ENCODE data around the gene NHS.

NHS gene

DNA sequence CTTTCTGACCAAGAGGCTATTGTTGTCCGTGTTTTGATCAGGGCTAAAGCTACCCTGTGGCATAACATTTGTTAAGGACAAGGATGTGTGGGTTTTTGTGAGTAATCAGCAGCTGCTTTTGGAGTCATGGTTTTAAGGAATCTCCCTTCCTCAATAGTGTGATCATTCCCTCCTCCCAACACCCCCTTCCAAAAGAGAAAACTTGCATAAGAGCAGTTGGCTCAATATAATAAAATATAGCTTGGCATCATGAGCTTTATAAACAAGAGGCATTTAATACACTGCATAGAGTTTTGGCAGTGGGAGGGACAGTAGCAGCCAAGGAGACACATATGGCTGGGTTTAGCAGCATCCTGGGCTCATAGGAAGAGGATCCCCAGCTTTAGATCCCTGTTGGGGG, 84.7 kb downstream of the NHS start:
- in situ Hi-C loops (cut with HindIII; ENCODE audit: low pct_ligation_motif_present, low sequenced_read_pairs): no loop called here

DNA sequence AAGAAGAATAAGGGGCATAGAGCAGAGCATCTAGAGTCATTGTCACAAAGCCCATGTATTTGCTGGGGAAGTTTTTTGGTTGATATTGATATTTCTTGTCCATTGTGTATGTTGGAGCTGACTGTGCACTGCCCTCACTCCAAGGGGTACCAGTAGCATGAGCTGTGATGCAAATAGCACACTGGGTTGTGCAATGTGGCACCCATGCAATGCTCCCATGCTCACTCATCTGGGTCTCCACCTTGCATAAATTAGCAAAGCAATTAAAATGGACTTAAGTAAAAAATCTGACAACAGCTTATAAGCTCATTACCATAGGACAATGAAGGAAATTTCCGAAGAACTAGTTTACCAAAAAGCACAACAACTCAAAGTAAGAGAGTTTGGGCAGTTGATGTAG, 87.9 kb downstream of the NHS start:
- in situ Hi-C loops (cut with HindIII; ENCODE audit: low pct_ligation_motif_present, low sequenced_read_pairs): no loop called here
- DNase-seq: no peak
- Histone ChIP-seq H3K4me3 (ENCODE audit: low read depth, low read length) (no peak overlapping the region), H3K27ac (no peak overlapping the region), H3K36me3 (replicated peaks) (no peaks in the 10 kb centered on the region), H3K27me3 (replicated peaks) (no peaks in the 10 kb centered on the region)
- TF ChIP-seq, protein P1, sequence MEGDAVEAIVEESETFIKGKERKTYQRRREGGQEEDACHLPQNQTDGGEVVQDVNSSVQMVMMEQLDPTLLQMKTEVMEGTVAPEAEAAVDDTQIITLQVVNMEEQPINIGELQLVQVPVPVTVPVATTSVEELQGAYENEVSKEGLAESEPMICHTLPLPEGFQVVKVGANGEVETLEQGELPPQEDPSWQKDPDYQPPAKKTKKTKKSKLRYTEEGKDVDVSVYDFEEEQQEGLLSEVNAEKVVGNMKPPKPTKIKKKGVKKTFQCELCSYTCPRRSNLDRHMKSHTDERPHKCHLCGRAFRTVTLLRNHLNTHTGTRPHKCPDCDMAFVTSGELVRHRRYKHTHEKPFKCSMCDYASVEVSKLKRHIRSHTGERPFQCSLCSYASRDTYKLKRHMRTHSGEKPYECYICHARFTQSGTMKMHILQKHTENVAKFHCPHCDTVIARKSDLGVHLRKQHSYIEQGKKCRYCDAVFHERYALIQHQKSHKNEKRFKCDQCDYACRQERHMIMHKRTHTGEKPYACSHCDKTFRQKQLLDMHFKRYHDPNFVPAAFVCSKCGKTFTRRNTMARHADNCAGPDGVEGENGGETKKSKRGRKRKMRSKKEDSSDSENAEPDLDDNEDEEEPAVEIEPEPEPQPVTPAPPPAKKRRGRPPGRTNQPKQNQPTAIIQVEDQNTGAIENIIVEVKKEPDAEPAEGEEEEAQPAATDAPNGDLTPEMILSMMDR (IDR thresholded peaks at IDR 0.05; ENCODE audit: low read depth, low read length, missing control alignments): no peak

More for the DNA sequence above, 84.7 kb downstream of the NHS start:
- no peaks in the 10 kb centered on the region for H3K36me3 ChIP-seq (replicated peaks)
- no peaks in the 10 kb centered on the region for H3K27me3 ChIP-seq (replicated peaks)
- H3K27ac ChIP-seq: peak overlapping the region; percentile 21
- TF ChIP-seq, protein P1 (IDR thresholded peaks at IDR 0.05; ENCODE audit: low read depth, low read length, missing control alignments): no peak
- peak; percentile 27 for DNase-seq
- no peak overlapping the region for H3K4me3 ChIP-seq (ENCODE audit: low read depth, low read length)

DNA sequence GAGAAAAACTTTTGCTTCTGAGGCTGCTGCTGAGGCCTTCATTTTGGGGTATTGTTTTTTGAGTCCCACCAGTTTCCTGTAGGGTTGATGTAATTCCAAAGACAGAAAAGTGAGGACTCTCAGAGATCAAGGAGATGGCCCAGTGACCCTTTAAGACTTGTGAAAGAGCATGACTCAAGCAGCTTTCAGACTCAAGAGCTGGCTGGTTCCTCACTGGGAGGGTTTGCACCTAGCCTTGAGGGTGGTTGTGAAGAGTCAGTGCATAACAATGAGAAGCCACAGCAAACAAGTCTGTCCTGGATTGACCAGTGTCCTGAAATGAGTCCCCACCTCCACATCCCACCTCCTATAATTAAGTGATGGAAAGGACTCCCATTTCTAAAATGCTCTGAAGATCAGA, 89.2 kb downstream of the NHS start:
- in situ Hi-C loops (cut with HindIII; ENCODE audit: low pct_ligation_motif_present, low sequenced_read_pairs): no loop called here
- no peaks in the 10 kb centered on the region for H3K36me3 ChIP-seq (replicated peaks)
- no peak overlapping the region for H3K27ac ChIP-seq
- no peak overlapping the region for H3K4me3 ChIP-seq (ENCODE audit: low read depth, low read length)
- peak; percentile 46 for DNase-seq
- TF ChIP-seq, protein P1 (IDR thresholded peaks at IDR 0.05; ENCODE audit: low read depth, low read length, missing control alignments): no peak
- no peaks in the 10 kb centered on the region for H3K27me3 ChIP-seq (replicated peaks)

DNA sequence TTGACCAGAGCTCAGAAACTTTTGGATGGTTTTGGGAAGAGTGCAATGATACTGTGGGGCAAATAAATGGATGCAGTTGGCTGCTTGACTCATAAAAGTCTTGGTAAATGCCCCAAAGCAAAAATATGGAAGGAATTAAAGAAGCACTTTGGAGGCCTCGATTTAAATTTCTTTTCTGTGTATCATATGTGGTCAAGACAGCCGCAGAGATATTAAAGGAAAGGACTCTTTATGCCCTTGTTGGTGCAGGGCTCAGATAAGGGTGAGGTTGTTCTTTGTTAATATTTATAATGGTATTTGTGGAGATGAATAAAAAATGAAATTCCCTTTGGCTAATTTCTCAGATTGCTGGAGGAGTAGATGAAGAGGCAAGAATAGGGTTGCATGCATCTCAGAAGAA, 90.2 kb downstream of the NHS start:
- Histone ChIP-seq H3K27me3 (replicated peaks) (no peaks in the 10 kb centered on the region), H3K27ac (no peak overlapping the region), H3K36me3 (replicated peaks) (no peaks in the 10 kb centered on the region), H3K4me3 (ENCODE audit: low read depth, low read length) (no peak overlapping the region)
- no peak for DNase-seq
- in situ Hi-C loops (cut with HindIII; ENCODE audit: low pct_ligation_motif_present, low sequenced_read_pairs): no loop called here
- TF ChIP-seq, protein P1 (IDR thresholded peaks at IDR 0.05; ENCODE audit: low read depth, low read length, missing control alignments): no peak

DNA sequence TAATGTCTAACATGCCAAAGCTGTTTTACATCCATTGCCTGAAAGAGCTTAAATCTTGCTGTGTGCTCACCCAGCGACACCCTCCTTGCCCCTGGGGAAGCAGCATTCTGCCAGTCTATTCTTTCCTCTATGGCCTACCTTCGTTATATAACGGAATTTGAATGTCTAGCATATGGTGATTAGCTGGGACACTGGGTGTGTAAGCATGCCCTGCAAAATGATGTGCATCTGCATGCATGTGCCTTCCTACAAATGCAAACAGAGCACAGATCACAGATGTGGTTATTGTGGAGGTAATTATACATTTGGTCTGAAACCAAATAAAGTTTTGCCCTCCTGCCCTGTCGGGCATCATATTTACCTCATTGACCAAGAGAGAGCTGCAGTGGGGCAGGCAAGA, 90.8 kb downstream of the NHS start:
- Histone ChIP-seq H3K27me3 (replicated peaks) (no peaks in the 10 kb centered on the region), H3K36me3 (replicated peaks) (no peaks in the 10 kb centered on the region), H3K27ac (no peak overlapping the region), H3K4me3 (ENCODE audit: low read depth, low read length) (no peak overlapping the region)
- no peak for DNase-seq
- in situ Hi-C loops (cut with HindIII; ENCODE audit: low pct_ligation_motif_present, low sequenced_read_pairs): no loop called here
- TF ChIP-seq, protein P1 (IDR thresholded peaks at IDR 0.05; ENCODE audit: low read depth, low read length, missing control alignments): no peak

DNA sequence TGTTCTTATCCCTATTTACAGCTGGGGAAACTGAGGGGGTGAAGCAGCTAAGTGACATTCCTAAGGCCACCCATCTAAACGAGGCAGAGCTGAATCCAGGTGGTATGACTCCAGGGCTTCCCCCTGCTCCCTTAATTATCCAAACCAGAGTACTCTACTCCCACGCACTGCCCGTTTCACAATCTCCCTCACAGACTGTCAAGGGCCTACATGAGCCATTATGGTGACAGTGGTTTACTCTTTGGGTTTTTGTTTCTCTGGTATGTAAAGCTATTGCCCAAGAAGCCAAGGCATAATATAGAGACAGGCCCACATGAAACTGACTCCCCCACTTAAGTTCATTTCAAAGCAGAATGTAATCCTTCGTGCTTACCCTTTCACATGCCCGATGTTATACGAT, 95.1 kb downstream of the NHS start:
- Histone ChIP-seq H3K4me3 (ENCODE audit: low read depth, low read length) (no peak overlapping the region), H3K27me3 (replicated peaks) (no peaks in the 10 kb centered on the region), H3K36me3 (replicated peaks) (no peaks in the 10 kb centered on the region), H3K27ac (no peak overlapping the region)
- in situ Hi-C loops (cut with HindIII; ENCODE audit: low pct_ligation_motif_present, low sequenced_read_pairs): no loop called here
- TF ChIP-seq, protein P1 (IDR thresholded peaks at IDR 0.05; ENCODE audit: low read depth, low read length, missing control alignments): no peak
- no peak for DNase-seq

Measured in brain microvascular endothelial cell (primary cell).